Gastroesophageal sphincter (tissue), 3 donors: ENCODE data around the gene DCAKD.

Experiments used
- CTCF ChIP-seq, 4 experiments: fragments of 200-600 bp in 2 of 4; fragments of 450-650 bp in 2 of 4; sonication (generic) in 1 of 4; IDR thresholded peaks; one replicate each; pipeline ENCODE4 v1.5.1; 2017 to 2019; ENCODE audit warnings: antibody characterized with exemption in 4 of 4, mild to moderate bottlenecking in 2 of 4, moderate library complexity in 2 of 4
- POLR2AphosphoS5 ChIP-seq: sonication (generic); formaldehyde crosslinking; IDR thresholded peaks from one replicate; pipeline ENCODE4 v1.6.1; 2017; ENCODE audit warnings: antibody characterized with exemption

- TF ChIP-seq POLR2AphosphoS5 (no peak), CTCF (IDR thresholded peaks at IDR 0.05) (no peak)
Measured at GRCh38 chr17:45081047-45081703, 29.7 kb upstream of the DCAKD start.
